ENCODE results near the gene NEURL3. TPM values are rescaled to one million over a fixed set of nuclear protein-coding genes. Genes with fewer than 3 reads are reported as not detected.

The NEURL3 gene
- total RNA-seq, 4 donors from 2014 or later, result not detected

DNA sequence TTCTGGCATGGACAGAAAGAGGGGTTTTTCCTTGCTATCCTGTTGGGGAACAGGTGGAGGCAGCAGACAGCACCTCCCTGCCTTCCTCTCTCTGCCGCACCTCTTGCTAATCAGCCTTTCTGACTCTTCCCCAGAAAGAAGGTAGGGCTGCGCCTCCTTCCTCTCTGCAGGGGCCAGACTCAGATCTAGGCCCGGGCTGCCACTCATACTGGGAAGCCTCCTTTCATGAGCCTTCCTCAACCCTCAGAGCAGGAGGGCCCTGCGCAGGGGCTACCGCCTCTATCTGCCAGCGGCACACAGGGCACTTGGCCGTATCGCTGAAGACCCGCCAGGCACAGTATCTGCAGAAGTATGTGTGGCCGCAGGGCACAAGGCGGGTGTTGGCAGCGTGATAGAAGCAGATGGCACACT lies 7.1 kb downstream of the NEURL3 start:
- H3K36me3 ChIP-seq, result no peaks in the 10 kb centered on the region
- TF ChIP-seq POLR2AphosphoS5 (IDR thresholded peaks at IDR 0.05), result no peak
- TF ChIP-seq CTCF (IDR thresholded peaks at IDR 0.05), result no peak
- no peak for TF ChIP-seq POLR2A (IDR thresholded peaks at IDR 0.05)
- no peak for TF ChIP-seq EP300 (IDR thresholded peaks at IDR 0.05)
- H3K4me1 ChIP-seq, result peaks cover 0 to 12% (median 0%) of the 10 kb centered on the region in 3 donors
- H3K27ac ChIP-seq, result no peak overlapping the region
- WGBS, 2 donors (ENCODE audit: low coverage in 1 of 2), result 84% methylated on average over 4 of the region's 12 CpGs; no CpG with 5 or more reads in 1 of the 2 donors
- peaks cover 39% of the 10 kb centered on the region for H3K27me3 ChIP-seq
- no peak for ATAC-seq
- no peak overlapping the region for H3K4me3 ChIP-seq
- H3K9me3 ChIP-seq, result peaks cover 0 to 16% (median 0%) of the 10 kb centered on the region in 3 donors

- H3K27me3 ChIP-seq, result peaks cover 20% of the 10 kb centered on the region
- no peak for ATAC-seq
- H3K9me3 ChIP-seq, result peaks cover 0 to 16% (median 0%) of the 10 kb centered on the region in 3 donors
- no peak overlapping the region for H3K27ac ChIP-seq
- TF ChIP-seq CTCF (IDR thresholded peaks at IDR 0.05), result no peak
- no peak for TF ChIP-seq EP300 (IDR thresholded peaks at IDR 0.05)
- TF ChIP-seq POLR2A (IDR thresholded peaks at IDR 0.05), result no peak
- TF ChIP-seq POLR2AphosphoS5 (IDR thresholded peaks at IDR 0.05), result no peak
- no peaks in the 10 kb centered on the region for H3K36me3 ChIP-seq
- WGBS, 2 donors (ENCODE audit: low coverage in 1 of 2), result 34 to 67% methylated on average over 1 to 6 of the region's 6 CpGs
- no peak overlapping the region for H3K4me3 ChIP-seq
- no peaks in the 10 kb centered on the region for H3K4me1 ChIP-seq
Observed at GRCh38 chr2:96495982-96496629, 9.1 kb downstream of the NEURL3 start.

DNA sequence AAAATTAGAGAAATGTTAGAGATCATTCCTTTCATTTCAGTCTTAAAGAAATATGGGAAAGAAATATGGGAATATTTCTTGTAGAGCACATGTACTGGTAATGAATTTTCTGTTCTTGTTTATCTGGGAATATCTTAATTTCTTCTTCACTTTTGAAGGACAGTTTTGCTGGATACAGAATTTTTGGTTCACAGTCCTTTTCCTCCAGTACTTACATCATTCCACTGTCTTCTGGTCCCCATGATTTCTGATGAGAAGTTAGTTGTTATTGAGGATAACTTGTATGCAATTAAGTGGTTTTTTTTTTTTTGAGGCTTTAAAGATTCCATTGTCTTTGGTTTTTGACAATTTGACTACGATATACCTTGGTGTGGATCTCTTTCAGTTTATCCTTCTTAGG lies 11.0 kb downstream of the NEURL3 start:
- H3K9me3 ChIP-seq, result peaks cover 0 to 16% (median 0%) of the 10 kb centered on the region in 3 donors
- H3K4me3 ChIP-seq, result no peak overlapping the region
- TF ChIP-seq POLR2AphosphoS5 (IDR thresholded peaks at IDR 0.05) (no peak), EP300 (IDR thresholded peaks at IDR 0.05) (no peak), POLR2A (IDR thresholded peaks at IDR 0.05) (no peak), CTCF (IDR thresholded peaks at IDR 0.05) (no peak)
- H3K27ac ChIP-seq, result no peak overlapping the region
- no peaks in the 10 kb centered on the region for H3K4me1 ChIP-seq
- no peaks in the 10 kb centered on the region for H3K36me3 ChIP-seq
- H3K27me3 ChIP-seq, result peaks cover under 1% of the 10 kb centered on the region
- 64 to 100% methylated on average over 1 of the region's 1 CpG for WGBS, 2 donors (ENCODE audit: low coverage in 1 of 2)
- ATAC-seq, result no peak

DNA sequence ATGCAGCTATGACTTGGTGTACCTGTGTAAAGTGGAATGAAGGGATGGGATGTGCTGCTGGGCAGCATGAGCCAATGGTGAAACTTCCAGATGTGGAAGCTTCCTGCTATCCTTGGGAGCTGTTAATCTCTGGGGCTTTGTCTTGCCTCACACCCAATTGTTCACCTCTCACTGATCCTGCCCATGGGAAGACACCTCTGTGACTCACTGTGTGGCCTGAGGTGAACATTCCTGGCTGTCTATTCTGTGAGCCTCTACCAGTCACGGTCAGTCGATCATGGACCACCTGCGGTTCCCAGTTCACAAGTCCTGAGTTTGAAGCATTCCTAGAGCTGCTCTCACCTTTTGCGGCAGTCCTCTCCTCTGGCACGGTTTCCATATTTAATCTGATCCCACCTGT lies 12.1 kb downstream of the NEURL3 start:
- no peak for ATAC-seq
- no peak overlapping the region for H3K27ac ChIP-seq
- TF ChIP-seq POLR2A (IDR thresholded peaks at IDR 0.05) (no peak), EP300 (IDR thresholded peaks at IDR 0.05) (no peak), CTCF (IDR thresholded peaks at IDR 0.05) (no peak), POLR2AphosphoS5 (IDR thresholded peaks at IDR 0.05) (no peak)
- 59 to 69% methylated on average over 3 to 5 of the region's 5 CpGs for WGBS, 2 donors (ENCODE audit: low coverage in 1 of 2)
- H3K4me1 ChIP-seq, result no peaks in the 10 kb centered on the region
- H3K27me3 ChIP-seq, result no peaks in the 10 kb centered on the region
- H3K36me3 ChIP-seq, result no peaks in the 10 kb centered on the region
- H3K4me3 ChIP-seq, result no peak overlapping the region
- peaks cover 0 to 16% (median 0%) of the 10 kb centered on the region in 3 donors for H3K9me3 ChIP-seq

- TF ChIP-seq CTCF (IDR thresholded peaks at IDR 0.05), result no peak
- no peak for TF ChIP-seq POLR2AphosphoS5 (IDR thresholded peaks at IDR 0.05)
- TF ChIP-seq EP300 (IDR thresholded peaks at IDR 0.05), result no peak
- no peak for TF ChIP-seq POLR2A (IDR thresholded peaks at IDR 0.05)
- Histone ChIP-seq H3K4me3 (no peak overlapping the region), H3K36me3 (no peaks in the 10 kb centered on the region), H3K4me1 (no peaks in the 10 kb centered on the region), H3K9me3 (peaks cover 0 to 16% (median 0%) of the 10 kb centered on the region in 3 donors), H3K27ac (no peak overlapping the region), H3K27me3 (no peaks in the 10 kb centered on the region)
- no CpG with 5 or more reads among the region's 1 CpG for WGBS, 2 donors (ENCODE audit: low coverage in 1 of 2)
- ATAC-seq, result no peak
Observed at GRCh38 chr2:96491860-96492497, 13.2 kb downstream of the NEURL3 start.

Measured in gastroesophageal sphincter (tissue), 4 donors.